Glutamatergic neuron (in vitro differentiated cells): ENCODE results near the gene SYNPR. TPM values are rescaled to one million over a fixed set of nuclear protein-coding genes. Genes with fewer than 3 reads are reported as not detected.

ENCODE experiments used
- DNase-seq: peaks from one replicate; pipeline ENCODE4 v3.0.0; 2022
- H3K27ac Mint-ChIP-seq: one replicate; pipeline ENCODE4 v1.8.0; 2020; ENCODE audit warnings: mild to moderate bottlenecking, mixed read lengths, inconsistent platforms; ENCODE audit not compliant: unreplicated experiment
- H3K27me3 Mint-ChIP-seq: one replicate; pipeline ENCODE4 v1.8.0; 2020; ENCODE audit warnings: mild to moderate bottlenecking, moderate library complexity, mixed read lengths, inconsistent platforms; ENCODE audit not compliant: unreplicated experiment
- H3K36me3 Mint-ChIP-seq: one replicate; pipeline ENCODE4 v1.8.0; 2020; ENCODE audit warnings: mild to moderate bottlenecking, mixed read lengths, inconsistent platforms; ENCODE audit not compliant: unreplicated experiment
- H3K4me1 Mint-ChIP-seq: one replicate; pipeline ENCODE4 v1.8.0; 2020; ENCODE audit warnings: mild to moderate bottlenecking, low read depth, mixed read lengths, inconsistent platforms; ENCODE audit not compliant: unreplicated experiment
- H3K4me3 Mint-ChIP-seq: one replicate; pipeline ENCODE4 v1.8.0; 2020; ENCODE audit warnings: mild to moderate bottlenecking, mixed read lengths, inconsistent platforms; ENCODE audit not compliant: unreplicated experiment
- H3K9me3 Mint-ChIP-seq: one replicate; pipeline ENCODE4 v1.8.0; 2020; ENCODE audit warnings: mild to moderate bottlenecking, moderate library complexity, mixed read lengths, inconsistent platforms; ENCODE audit not compliant: unreplicated experiment
- total RNA-seq: library from RNA; stranded (reverse); fragmentation: NEBNext Ultra II Directional; extraction: Animal tissue kit (Norgen Biotek cat#: 25700); gene quantifications from one replicate; pipeline ENCODE4 v1.2.1, GENCODE V29; 2021; ENCODE audit not compliant: unreplicated experiment
- TF ChIP-seq, protein P1 (sequence below): fragments of 200-600 bp; sonication (generic); IDR thresholded peaks from one replicate; pipeline ENCODE4 v1.5.0; 2021; ENCODE audit not compliant: partially characterized antibody, unreplicated experiment

Gene SYNPR
- total RNA-seq, 1 donor from 2014 or later = 6.1 TPM

GRCh38 chr3:63561879-63562278 lies 283.8 kb downstream of the SYNPR start:
- no peaks in the 10 kb centered on the region for H3K36me3 Mint-ChIP-seq
- peaks cover 2% of the 10 kb centered on the region for H3K27me3 Mint-ChIP-seq
- H3K4me1 Mint-ChIP-seq = no peaks in the 10 kb centered on the region
- H3K9me3 Mint-ChIP-seq = peaks cover 2% of the 10 kb centered on the region
- TF ChIP-seq, protein P1, sequence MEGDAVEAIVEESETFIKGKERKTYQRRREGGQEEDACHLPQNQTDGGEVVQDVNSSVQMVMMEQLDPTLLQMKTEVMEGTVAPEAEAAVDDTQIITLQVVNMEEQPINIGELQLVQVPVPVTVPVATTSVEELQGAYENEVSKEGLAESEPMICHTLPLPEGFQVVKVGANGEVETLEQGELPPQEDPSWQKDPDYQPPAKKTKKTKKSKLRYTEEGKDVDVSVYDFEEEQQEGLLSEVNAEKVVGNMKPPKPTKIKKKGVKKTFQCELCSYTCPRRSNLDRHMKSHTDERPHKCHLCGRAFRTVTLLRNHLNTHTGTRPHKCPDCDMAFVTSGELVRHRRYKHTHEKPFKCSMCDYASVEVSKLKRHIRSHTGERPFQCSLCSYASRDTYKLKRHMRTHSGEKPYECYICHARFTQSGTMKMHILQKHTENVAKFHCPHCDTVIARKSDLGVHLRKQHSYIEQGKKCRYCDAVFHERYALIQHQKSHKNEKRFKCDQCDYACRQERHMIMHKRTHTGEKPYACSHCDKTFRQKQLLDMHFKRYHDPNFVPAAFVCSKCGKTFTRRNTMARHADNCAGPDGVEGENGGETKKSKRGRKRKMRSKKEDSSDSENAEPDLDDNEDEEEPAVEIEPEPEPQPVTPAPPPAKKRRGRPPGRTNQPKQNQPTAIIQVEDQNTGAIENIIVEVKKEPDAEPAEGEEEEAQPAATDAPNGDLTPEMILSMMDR = no peak
- no peak overlapping the region for H3K4me3 Mint-ChIP-seq
- no peak overlapping the region for H3K27ac Mint-ChIP-seq
- no peak for DNase-seq

GRCh38 chr3:63562323-63562722 lies 284.2 kb downstream of the SYNPR start:
- Mint-ChIP-seq H3K27me3 (peaks cover 2% of the 10 kb centered on the region), H3K27ac (no peak overlapping the region), H3K9me3 (peaks cover 2% of the 10 kb centered on the region), H3K36me3 (no peaks in the 10 kb centered on the region), H3K4me3 (no peak overlapping the region), H3K4me1 (no peaks in the 10 kb centered on the region)
- TF ChIP-seq, protein P1 = no peak
- DNase-seq = no peak

DNA sequence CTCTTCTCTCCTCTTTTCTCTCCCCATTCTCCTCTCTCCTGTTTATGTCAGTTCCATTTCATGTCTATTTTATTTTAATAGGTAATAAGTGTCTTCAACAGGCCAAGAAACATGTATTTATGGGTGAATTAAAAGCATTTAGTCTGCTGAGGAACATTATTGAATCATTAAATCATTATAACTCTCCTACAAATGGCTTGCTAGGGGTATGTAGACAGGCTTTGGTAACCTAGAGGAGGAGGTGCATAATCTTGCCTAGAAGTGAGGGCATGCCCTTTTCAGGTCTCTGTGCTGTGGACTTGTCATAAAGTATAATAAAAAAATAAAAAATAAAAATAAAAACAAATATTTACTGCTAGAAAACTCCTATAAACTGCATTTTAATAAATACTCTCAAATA lies 285.5 kb downstream of the SYNPR start:
- Mint-ChIP-seq H3K27ac (no peak overlapping the region), H3K9me3 (peaks cover 2% of the 10 kb centered on the region), H3K4me1 (no peaks in the 10 kb centered on the region), H3K4me3 (no peak overlapping the region), H3K36me3 (peaks cover 3% of the 10 kb centered on the region), H3K27me3 (peaks cover 2% of the 10 kb centered on the region)
- no peak for DNase-seq
- TF ChIP-seq, protein P1 = no peak

- Mint-ChIP-seq H3K4me1 (no peaks in the 10 kb centered on the region), H3K4me3 (no peak overlapping the region), H3K9me3 (peaks cover 2% of the 10 kb centered on the region), H3K36me3 (peaks cover 5% of the 10 kb centered on the region), H3K27ac (no peak overlapping the region), H3K27me3 (peaks cover 2% of the 10 kb centered on the region)
- DNase-seq = no peak
- TF ChIP-seq, protein P1 = no peak
Measured at GRCh38 chr3:63565220-63565619, 287.1 kb downstream of the SYNPR start.

GRCh38 chr3:63571682-63572081 lies 293.6 kb downstream of the SYNPR start:
- no peak overlapping the region for H3K27ac Mint-ChIP-seq

More at GRCh38 chr3:63571682-63572081, 293.6 kb downstream of the SYNPR start:
- no peak for DNase-seq
- Mint-ChIP-seq H3K4me3 (no peak overlapping the region), H3K9me3 (no peaks in the 10 kb centered on the region), H3K27me3 (no peaks in the 10 kb centered on the region), H3K4me1 (no peaks in the 10 kb centered on the region), H3K36me3 (peaks cover 5% of the 10 kb centered on the region)
- TF ChIP-seq, protein P1 = no peak
